HepG2 (cell line): ENCODE measurements around the gene TRIM8. TPM values are rescaled to one million over a fixed set of nuclear protein-coding genes. Genes with fewer than 3 reads are reported as not detected.

Source experiments
- ARID3A ChIP-seq: IDR thresholded peaks from 2 replicates; pipeline ENCODE4 v1.6.1; 2012; ENCODE audit warnings: low read depth, low read length, improper control_type of control experiment
- ARID4A ChIP-seq: sonication (generic); formaldehyde crosslinking; IDR thresholded peaks from 2 replicates; pipeline ENCODE4 v1.5.0; 2020; ENCODE audit warnings: mild to moderate bottlenecking, missing genetic modification reagents, borderline replicate concordance
- BRD4 ChIP-seq: sonication (generic); formaldehyde crosslinking; IDR thresholded peaks from 2 replicates; pipeline ENCODE4 v1.4.0; 2020; ENCODE audit warnings: missing genetic modification reagents
- GATA4 ChIP-seq: sonication (generic); IDR thresholded peaks from 2 replicates; pipeline ENCODE4 v1.6.1; 2016; ENCODE audit warnings: antibody characterized with exemption, low read depth, borderline replicate concordance
- IRF1 ChIP-seq: sonication (generic); formaldehyde crosslinking; IDR thresholded peaks from 2 replicates; pipeline ENCODE4 v1.4.0; 2020; ENCODE audit warnings: low read depth, mild to moderate bottlenecking, missing genetic modification reagents
- KMT2B ChIP-seq: IDR thresholded peaks from 2 replicates; pipeline ENCODE4 v1.6.1; 2016; ENCODE audit warnings: missing genetic modification reagents, missing compliant biosample characterization
- MEF2D ChIP-seq: sonication (generic); formaldehyde crosslinking; IDR thresholded peaks from 2 replicates; pipeline ENCODE4 v1.5.1; 2020; ENCODE audit warnings: mild to moderate bottlenecking, missing genetic modification reagents
- REL ChIP-seq: sonication (generic); formaldehyde crosslinking; conservative IDR thresholded peaks from 2 replicates; pipeline ENCODE4 v1.8.0; 2022; ENCODE audit warnings: mild to moderate bottlenecking, missing genetic modification reagents, moderate library complexity
- STAT5B ChIP-seq: sonication (generic); formaldehyde crosslinking; IDR thresholded peaks from 2 replicates; pipeline ENCODE4 v1.4.0; 2020; ENCODE audit warnings: missing genetic modification reagents
- TBX3 ChIP-seq: fragments of 450-650 bp; IDR thresholded peaks from 2 replicates; pipeline ENCODE4 v1.6.1; 2017; ENCODE audit warnings: antibody characterized with exemption, mild to moderate bottlenecking, inconsistent platforms, borderline replicate concordance
- ZBTB43 ChIP-seq: sonication (generic); formaldehyde crosslinking; conservative IDR thresholded peaks from 2 replicates; pipeline ENCODE4 v1.4.0; 2020; ENCODE audit warnings: missing genetic modification reagents
- ZNF121 ChIP-seq: sonication (generic); formaldehyde crosslinking; IDR thresholded peaks from 2 replicates; pipeline ENCODE4 v1.5.0; 2020; ENCODE audit warnings: mild to moderate bottlenecking, missing genetic modification reagents
- ZNF138 ChIP-seq: sonication (generic); formaldehyde crosslinking; IDR thresholded peaks from 2 replicates; pipeline ENCODE4 v1.5.0; 2020; ENCODE audit warnings: mild to moderate bottlenecking, low read depth, missing genetic modification reagents
- ZNF207 ChIP-seq: fragments of 450-650 bp; IDR thresholded peaks from 2 replicates; pipeline ENCODE4 v1.6.1; 2016; ENCODE audit warnings: antibody characterized with exemption, borderline replicate concordance
- ZNF841 ChIP-seq: sonication (generic); formaldehyde crosslinking; IDR thresholded peaks from 2 replicates; pipeline ENCODE4 v1.8.1; 2023; ENCODE audit warnings: missing genetic modification reagents, borderline replicate concordance
- polyA plus RNA-seq, 8 experiments: library from polyadenylated mRNA; depleted of rRNA in 3 of 8; stranded (reverse) in 7 of 8; unstranded in 1 of 8; fragments of >200 nt; fragmentation: Illumina TruSeq in 4 of 8; extraction: Trizol in 4 of 8; gene quantifications; 2 replicates each; pipeline versions ENCODE4 v1.2.1 to v1.2.3, GENCODE V29; 2011 to 2016; ENCODE audit warnings: low read depth in 4 of 8, missing spikeins in 1 of 8, mixed read lengths in 1 of 8; ENCODE audit not compliant: insufficient read depth in 1 of 8
- total RNA-seq, 5 experiments: library from RNA; depleted of rRNA; stranded (reverse); fragments of >200 nt; fragmentation: Illumina TruSeq; extraction: Trizol; gene quantifications; 2 replicates each; pipeline ENCODE4 v1.2.3, GENCODE V29; 2016; ENCODE audit warnings: low read depth in 1 of 5
- TF ChIP-seq, protein P1 (sequence below): conservative IDR thresholded peaks from 2 replicates; pipeline ENCODE4 v1.6.1; 2018; ENCODE audit warnings: missing genetic modification reagents
- TF ChIP-seq, protein P2 (sequence below): sonication (generic); formaldehyde crosslinking; IDR thresholded peaks from 2 replicates; pipeline ENCODE4 v1.4.0; 2020; ENCODE audit warnings: mild to moderate bottlenecking, missing genetic modification reagents

The TRIM8 gene
- total and polyA plus RNA-seq, 2 of the 13 experiments (the other 11 are each of a cell fraction or from before 2014, with no cell fraction given): 38.9 to 66.5 TPM

- TF ChIP-seq, protein P1, sequence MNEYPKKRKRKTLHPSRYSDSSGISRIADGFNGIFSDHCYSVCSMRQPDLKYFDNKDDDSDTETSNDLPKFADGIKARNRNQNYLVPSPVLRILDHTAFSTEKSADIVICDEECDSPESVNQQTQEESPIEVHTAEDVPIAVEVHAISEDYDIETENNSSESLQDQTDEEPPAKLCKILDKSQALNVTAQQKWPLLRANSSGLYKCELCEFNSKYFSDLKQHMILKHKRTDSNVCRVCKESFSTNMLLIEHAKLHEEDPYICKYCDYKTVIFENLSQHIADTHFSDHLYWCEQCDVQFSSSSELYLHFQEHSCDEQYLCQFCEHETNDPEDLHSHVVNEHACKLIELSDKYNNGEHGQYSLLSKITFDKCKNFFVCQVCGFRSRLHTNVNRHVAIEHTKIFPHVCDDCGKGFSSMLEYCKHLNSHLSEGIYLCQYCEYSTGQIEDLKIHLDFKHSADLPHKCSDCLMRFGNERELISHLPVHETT (CRISPR knock-in tag): no peak
- TF ChIP-seq ZNF207 (no peak), ARID4A (peak; percentile 79; the same call in 1 of the 2 replicates), TBX3 (peak; percentile 88), IRF1 (CRISPR knock-in tag) (no peak), ARID3A (no peak), ZNF121 (CRISPR knock-in tag) (no peak; the same call in 1 of the 2 replicates), KMT2B (no peak), ZNF138 (CRISPR knock-in tag) (no peak), STAT5B (CRISPR knock-in tag) (no peak), BRD4 (CRISPR knock-in tag) (peak; percentile 83), GATA4 (peak; percentile 74; the same call in 1 of the 2 replicates), ZBTB43 (CRISPR knock-in tag) (no peak; the same call in 1 of the 2 replicates), MEF2D (CRISPR knock-in tag) (peak; percentile 9; the same call in 1 of the 2 replicates), REL (CRISPR knock-in tag) (no peak), ZNF841 (no peak)
- TF ChIP-seq, protein P2, sequence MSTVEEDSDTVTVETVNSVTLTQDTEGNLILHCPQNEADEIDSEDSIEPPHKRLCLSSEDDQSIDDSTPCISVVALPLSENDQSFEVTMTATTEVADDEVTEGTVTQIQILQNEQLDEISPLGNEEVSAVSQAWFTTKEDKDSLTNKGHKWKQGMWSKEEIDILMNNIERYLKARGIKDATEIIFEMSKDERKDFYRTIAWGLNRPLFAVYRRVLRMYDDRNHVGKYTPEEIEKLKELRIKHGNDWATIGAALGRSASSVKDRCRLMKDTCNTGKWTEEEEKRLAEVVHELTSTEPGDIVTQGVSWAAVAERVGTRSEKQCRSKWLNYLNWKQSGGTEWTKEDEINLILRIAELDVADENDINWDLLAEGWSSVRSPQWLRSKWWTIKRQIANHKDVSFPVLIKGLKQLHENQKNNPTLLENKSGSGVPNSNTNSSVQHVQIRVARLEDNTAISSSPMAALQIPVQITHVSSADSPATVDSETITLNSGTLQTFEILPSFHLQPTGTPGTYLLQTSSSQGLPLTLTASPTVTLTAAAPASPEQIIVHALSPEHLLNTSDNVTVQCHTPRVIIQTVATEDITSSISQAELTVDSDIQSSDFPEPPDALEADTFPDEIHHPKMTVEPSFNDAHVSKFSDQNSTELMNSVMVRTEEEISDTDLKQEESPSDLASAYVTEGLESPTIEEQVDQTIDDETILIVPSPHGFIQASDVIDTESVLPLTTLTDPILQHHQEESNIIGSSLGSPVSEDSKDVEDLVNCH (CRISPR knock-in tag): no peak
Observed at GRCh38 chr10:102599565-102600327, 44.5 kb upstream of the TRIM8 start (continued).
